Measurements from ENCODE around the gene ICA1. TPM values are rescaled to one million over a fixed set of nuclear protein-coding genes. Genes with fewer than 3 reads are reported as not detected.

The ICA1 gene
- polyA plus RNA-seq, 3 donors = 3.2 to 7.0 (median 4.2) TPM

- intact Hi-C loops (cut with micrococcal nuclease) = no loop called here
- peaks cover 0 to 7% (median 4%) of the 10 kb centered on the region in 3 donors for H3K27me3 Mint-ChIP-seq (ENCODE audit: low read depth in 3 of 3)
- Histone ChIP-seq H2AFZ (ENCODE audit: insufficient read depth, low read depth, low read length, poor library complexity, severe bottlenecking) (no peak overlapping the region), H3K9me3 (replicated peaks in 1 of 2; ENCODE audit: control insufficient read depth in 1 of 2, insufficient read depth in 1 of 2, low read length in 2 of 2) (peaks cover 0 to 11% of the 10 kb centered on the region in 2 donors), H4K20me1 (ENCODE audit: insufficient read depth, low read length) (no peaks in the 10 kb centered on the region), H3K27me3 (ENCODE audit: control insufficient read depth in 2 of 2, insufficient read depth in 2 of 2, low read length in 2 of 2) (no peaks in the 10 kb centered on the region), H3K27ac (ENCODE audit: low read depth in 1 of 2, low read length in 2 of 2) (no peak overlapping the region), H3K4me2 (replicated peaks; ENCODE audit: extremely low read depth, low read length, poor library complexity, severe bottlenecking) (no peak overlapping the region), H3K4me3 (replicated peaks in 1 of 3; ENCODE audit: low read depth in 2 of 3, low read length in 3 of 3) (no peak overlapping the region), H3K9ac (ENCODE audit: insufficient read depth, low read length, poor library complexity, severe bottlenecking) (no peak overlapping the region), H3K36me3 (replicated peaks in 1 of 2; ENCODE audit: control insufficient read depth in 1 of 2, insufficient read depth in 2 of 2, low read length in 2 of 2) (no peaks in the 10 kb centered on the region), H3K79me2 (ENCODE audit: insufficient read depth, low read length) (no peaks in the 10 kb centered on the region), H3K4me1 (ENCODE audit: control insufficient read depth in 1 of 2, insufficient read depth in 2 of 2, low read length in 2 of 2) (no peaks in the 10 kb centered on the region)
- DNase-seq = no peak
- 65% methylated on average over 2 of the region's 4 CpGs for WGBS (ENCODE audit: insufficient coverage)
- no peak overlapping the region for H3K27ac Mint-ChIP-seq
- no peak for TF ChIP-seq CTCF (IDR thresholded peaks at IDR 0.05)
- peaks cover 3 to 17% (median 10%) of the 10 kb centered on the region in 7 donors for H3K9me3 Mint-ChIP-seq
- no peak overlapping the region for H3K4me3 Mint-ChIP-seq
- H3K36me3 Mint-ChIP-seq = peaks cover 0 to 2% of the 10 kb centered on the region in 2 donors
- no peaks in the 10 kb centered on the region for H3K4me1 Mint-ChIP-seq
These were observed 152.6 kb downstream of the ICA1 start for GRCh38 chr7:8109196-8110022.

GRCh38 chr7:8105449-8106095 is 156.4 kb downstream of the ICA1 start:
- Mint-ChIP-seq H3K9me3 (peaks cover 3 to 18% (median 10%) of the 10 kb centered on the region in 7 donors), H3K36me3 (no peaks in the 10 kb centered on the region), H3K4me1 (no peaks in the 10 kb centered on the region), H3K4me3 (no peak overlapping the region), H3K27ac (no peak overlapping the region), H3K27me3 (ENCODE audit: low read depth in 3 of 3) (peaks cover 0 to 5% (median 2%) of the 10 kb centered on the region in 3 donors)
- Histone ChIP-seq H2AFZ (ENCODE audit: insufficient read depth, low read depth, low read length, poor library complexity, severe bottlenecking) (no peak overlapping the region), H3K9me3 (replicated peaks in 1 of 2; ENCODE audit: control insufficient read depth in 1 of 2, insufficient read depth in 1 of 2, low read length in 2 of 2) (peaks cover 0 to 4% of the 10 kb centered on the region in 2 donors), H3K4me2 (replicated peaks; ENCODE audit: extremely low read depth, low read length, poor library complexity, severe bottlenecking) (no peak overlapping the region), H3K4me1 (ENCODE audit: control insufficient read depth in 1 of 2, insufficient read depth in 2 of 2, low read length in 2 of 2) (no peaks in the 10 kb centered on the region), H3K36me3 (replicated peaks in 1 of 2; ENCODE audit: control insufficient read depth in 1 of 2, insufficient read depth in 2 of 2, low read length in 2 of 2) (no peaks in the 10 kb centered on the region), H3K9ac (ENCODE audit: insufficient read depth, low read length, poor library complexity, severe bottlenecking) (no peak overlapping the region), H3K27ac (ENCODE audit: low read depth in 1 of 2, low read length in 2 of 2) (no peak overlapping the region), H4K20me1 (ENCODE audit: insufficient read depth, low read length) (no peaks in the 10 kb centered on the region), H3K79me2 (ENCODE audit: insufficient read depth, low read length) (no peaks in the 10 kb centered on the region), H3K4me3 (replicated peaks in 1 of 3; ENCODE audit: low read depth in 2 of 3, low read length in 3 of 3) (no peak overlapping the region), H3K27me3 (ENCODE audit: control insufficient read depth in 2 of 2, insufficient read depth in 2 of 2, low read length in 2 of 2) (no peaks in the 10 kb centered on the region)
- no peak for TF ChIP-seq CTCF (IDR thresholded peaks at IDR 0.05)
- DNase-seq = no peak
- WGBS (ENCODE audit: insufficient coverage) = 72% methylated on average over 2 of the region's 4 CpGs
- intact Hi-C loops (cut with micrococcal nuclease) = no loop called here
